HEK293 (cell line): ENCODE results near the gene CALHM3.

ENCODE experiments used
- GLIS2 ChIP-seq: fragments of 450-650 bp; formaldehyde crosslinking; IDR thresholded peaks from 2 replicates; pipeline ENCODE4 v1.5.1; 2016; ENCODE audit warnings: missing biosample characterization, missing genetic modification characterization
- IKZF3 ChIP-seq: fragments of 450-650 bp; IDR thresholded peaks from 2 replicates; pipeline ENCODE4 v1.5.0; 2018; ENCODE audit warnings: missing biosample characterization, mild to moderate bottlenecking, missing genetic modification characterization, moderate library complexity
- KLF16 ChIP-seq: fragments of 450-650 bp; formaldehyde crosslinking; IDR thresholded peaks from 2 replicates; pipeline ENCODE4 v1.5.1; 2017; ENCODE audit warnings: missing biosample characterization, missing genetic modification characterization
- KLF7 ChIP-seq: fragments of 450-650 bp; formaldehyde crosslinking; IDR thresholded peaks from 2 replicates; pipeline ENCODE4 v1.5.1; 2016; ENCODE audit warnings: missing biosample characterization, missing genetic modification characterization, borderline replicate concordance
- MZF1 ChIP-seq: fragments of 450-650 bp; formaldehyde crosslinking; IDR thresholded peaks from 2 replicates; pipeline ENCODE4 v1.5.1; 2017; ENCODE audit warnings: missing biosample characterization, missing genetic modification characterization, borderline replicate concordance
- SP7 ChIP-seq: fragments of 450-650 bp; formaldehyde crosslinking; IDR thresholded peaks from 2 replicates; pipeline ENCODE4 v1.5.1; 2016; ENCODE audit warnings: missing biosample characterization, missing genetic modification characterization
- ZBTB1 ChIP-seq: fragments of 450-650 bp; formaldehyde crosslinking; IDR thresholded peaks from 2 replicates; pipeline ENCODE4 v1.5.1; 2016; ENCODE audit warnings: missing biosample characterization, missing genetic modification characterization
- ZNF10 ChIP-seq: fragments of 450-650 bp; formaldehyde crosslinking; IDR thresholded peaks from 2 replicates; pipeline ENCODE4 v1.5.1; 2017; ENCODE audit warnings: missing biosample characterization, missing genetic modification characterization
- ZNF140 ChIP-seq: fragments of 450-650 bp; formaldehyde crosslinking; IDR thresholded peaks from 2 replicates; pipeline ENCODE4 v1.5.1; 2016; ENCODE audit warnings: missing biosample characterization, missing genetic modification characterization
- ZNF148 ChIP-seq: fragments of 450-650 bp; formaldehyde crosslinking; IDR thresholded peaks from 2 replicates; pipeline ENCODE4 v1.5.0; 2017; ENCODE audit warnings: missing biosample characterization, missing genetic modification characterization, borderline replicate concordance
- ZNF239 ChIP-seq: fragments of 450-650 bp; formaldehyde crosslinking; IDR thresholded peaks from 2 replicates; pipeline ENCODE4 v1.5.1; 2016; ENCODE audit warnings: missing biosample characterization, missing genetic modification characterization
- ZNF24 ChIP-seq: fragments of 450-650 bp; formaldehyde crosslinking; IDR thresholded peaks from 2 replicates; pipeline ENCODE4 v1.5.1; 2016; ENCODE audit warnings: missing biosample characterization, missing genetic modification characterization
- ZNF292 ChIP-seq: fragments of 450-650 bp; formaldehyde crosslinking; IDR thresholded peaks from 2 replicates; pipeline ENCODE4 v1.5.1; 2016; ENCODE audit warnings: low read depth, missing biosample characterization, missing genetic modification characterization, borderline replicate concordance
- ZNF302 ChIP-seq: fragments of 450-650 bp; formaldehyde crosslinking; IDR thresholded peaks from 2 replicates; pipeline ENCODE4 v1.5.1; 2016; ENCODE audit warnings: missing biosample characterization, missing genetic modification characterization, low read depth
- ZNF394 ChIP-seq: fragments of 450-650 bp; formaldehyde crosslinking; IDR thresholded peaks from 2 replicates; pipeline ENCODE4 v1.5.1; 2016; ENCODE audit warnings: missing biosample characterization, missing genetic modification characterization, mild to moderate bottlenecking, moderate library complexity, borderline replicate concordance
- ZNF48 ChIP-seq: fragments of 450-650 bp; formaldehyde crosslinking; IDR thresholded peaks from 2 replicates; pipeline ENCODE4 v1.5.1; 2016; ENCODE audit warnings: missing biosample characterization, missing genetic modification characterization
- ZNF677 ChIP-seq: fragments of 450-650 bp; IDR thresholded peaks from 2 replicates; pipeline ENCODE4 v1.5.0; 2018; ENCODE audit warnings: missing biosample characterization, mild to moderate bottlenecking, missing genetic modification characterization, moderate library complexity
- ZNF692 ChIP-seq: fragments of 450-650 bp; formaldehyde crosslinking; IDR thresholded peaks from 2 replicates; pipeline ENCODE4 v1.5.1; 2016; ENCODE audit warnings: missing biosample characterization, missing genetic modification characterization
- ZNF701 ChIP-seq: fragments of 450-650 bp; formaldehyde crosslinking; IDR thresholded peaks from 2 replicates; pipeline ENCODE4 v1.5.1; 2016; ENCODE audit warnings: missing biosample characterization, missing genetic modification characterization
- ZNF747 ChIP-seq: fragments of 450-650 bp; formaldehyde crosslinking; IDR thresholded peaks from 2 replicates; pipeline ENCODE4 v1.5.1; 2016; ENCODE audit warnings: missing biosample characterization, missing genetic modification characterization
- TF ChIP-seq, protein P1 (sequence below): fragments of 450-650 bp; formaldehyde crosslinking; IDR thresholded peaks from 2 replicates; pipeline ENCODE4 v1.5.1; 2017; ENCODE audit warnings: missing biosample characterization, missing genetic modification characterization
- TF ChIP-seq, protein P2 (sequence below): fragments of 450-650 bp; formaldehyde crosslinking; IDR thresholded peaks from 2 replicates; pipeline ENCODE4 v1.5.1; 2016; ENCODE audit warnings: missing biosample characterization, missing genetic modification characterization
- TF ChIP-seq, protein P3 (sequence below): fragments of 450-650 bp; formaldehyde crosslinking; IDR thresholded peaks from 2 replicates; pipeline ENCODE4 v1.5.1; 2016; ENCODE audit warnings: missing biosample characterization, missing genetic modification characterization
- TF ChIP-seq, protein P4 (sequence below): fragments of 450-650 bp; IDR thresholded peaks from 2 replicates; pipeline ENCODE4 v1.5.1; 2018; ENCODE audit warnings: missing biosample characterization, mild to moderate bottlenecking, missing genetic modification characterization
- TF ChIP-seq, protein P5 (sequence below): fragments of 450-650 bp; formaldehyde crosslinking; IDR thresholded peaks from 2 replicates; pipeline ENCODE4 v1.5.1; 2016; ENCODE audit warnings: missing biosample characterization, missing genetic modification characterization
- TF ChIP-seq, protein P6 (sequence below): IDR thresholded peaks from 2 replicates; pipeline ENCODE4 v1.6.1; 2011; ENCODE audit warnings: mild to moderate bottlenecking, low read depth, low read length, borderline replicate concordance

CALHM3 gene

GRCh38 chr10:103451091-103451813, 27.8 kb downstream of the CALHM3 start (continued):
- TF ChIP-seq ZNF148 (tag by site-specific recombination), result no peak
- TF ChIP-seq IKZF3 (tag by site-specific recombination), result 0 out of 2 replicates have a peak, but pooled peaks have one; percentile 36
- TF ChIP-seq ZNF677 (tag by site-specific recombination), result no peak
- TF ChIP-seq ZNF292 (tag by site-specific recombination), result no peak
- no peak for TF ChIP-seq SP7 (tag by site-specific recombination)
- TF ChIP-seq, protein P1, sequence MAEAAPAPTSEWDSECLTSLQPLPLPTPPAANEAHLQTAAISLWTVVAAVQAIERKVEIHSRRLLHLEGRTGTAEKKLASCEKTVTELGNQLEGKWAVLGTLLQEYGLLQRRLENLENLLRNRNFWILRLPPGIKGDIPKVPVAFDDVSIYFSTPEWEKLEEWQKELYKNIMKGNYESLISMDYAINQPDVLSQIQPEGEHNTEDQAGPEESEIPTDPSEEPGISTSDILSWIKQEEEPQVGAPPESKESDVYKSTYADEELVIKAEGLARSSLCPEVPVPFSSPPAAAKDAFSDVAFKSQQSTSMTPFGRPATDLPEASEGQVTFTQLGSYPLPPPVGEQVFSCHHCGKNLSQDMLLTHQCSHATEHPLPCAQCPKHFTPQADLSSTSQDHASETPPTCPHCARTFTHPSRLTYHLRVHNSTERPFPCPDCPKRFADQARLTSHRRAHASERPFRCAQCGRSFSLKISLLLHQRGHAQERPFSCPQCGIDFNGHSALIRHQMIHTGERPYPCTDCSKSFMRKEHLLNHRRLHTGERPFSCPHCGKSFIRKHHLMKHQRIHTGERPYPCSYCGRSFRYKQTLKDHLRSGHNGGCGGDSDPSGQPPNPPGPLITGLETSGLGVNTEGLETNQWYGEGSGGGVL (tag by site-specific recombination), result peak; percentile 27; the same call in 1 of the 2 replicates
- TF ChIP-seq KLF7 (tag by site-specific recombination), result no peak
- TF ChIP-seq ZNF140 (tag by site-specific recombination), result no peak
- TF ChIP-seq KLF16, result no peak
- TF ChIP-seq ZNF747 (tag by site-specific recombination), result no peak
- TF ChIP-seq ZNF239 (tag by site-specific recombination), result no peak
- no peak for TF ChIP-seq ZNF692 (tag by site-specific recombination)
- TF ChIP-seq, protein P2, sequence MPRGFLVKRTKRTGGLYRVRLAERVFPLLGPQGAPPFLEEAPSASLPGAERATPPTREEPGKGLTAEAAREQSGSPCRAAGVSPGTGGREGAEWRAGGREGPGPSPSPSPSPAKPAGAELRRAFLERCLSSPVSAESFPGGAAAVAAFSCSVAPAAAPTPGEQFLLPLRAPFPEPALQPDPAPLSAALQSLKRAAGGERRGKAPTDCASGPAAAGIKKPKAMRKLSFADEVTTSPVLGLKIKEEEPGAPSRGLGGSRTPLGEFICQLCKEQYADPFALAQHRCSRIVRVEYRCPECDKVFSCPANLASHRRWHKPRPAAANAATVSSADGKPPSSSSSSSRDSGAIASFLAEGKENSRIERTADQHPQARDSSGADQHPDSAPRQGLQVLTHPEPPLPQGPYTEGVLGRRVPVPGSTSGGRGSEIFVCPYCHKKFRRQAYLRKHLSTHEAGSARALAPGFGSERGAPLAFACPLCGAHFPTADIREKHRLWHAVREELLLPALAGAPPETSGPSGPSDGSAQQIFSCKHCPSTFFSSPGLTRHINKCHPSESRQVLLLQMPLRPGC, result no peak
- no peak for TF ChIP-seq ZNF24 (tag by site-specific recombination)
- no peak for TF ChIP-seq ZNF48 (tag by site-specific recombination)
- TF ChIP-seq, protein P3, sequence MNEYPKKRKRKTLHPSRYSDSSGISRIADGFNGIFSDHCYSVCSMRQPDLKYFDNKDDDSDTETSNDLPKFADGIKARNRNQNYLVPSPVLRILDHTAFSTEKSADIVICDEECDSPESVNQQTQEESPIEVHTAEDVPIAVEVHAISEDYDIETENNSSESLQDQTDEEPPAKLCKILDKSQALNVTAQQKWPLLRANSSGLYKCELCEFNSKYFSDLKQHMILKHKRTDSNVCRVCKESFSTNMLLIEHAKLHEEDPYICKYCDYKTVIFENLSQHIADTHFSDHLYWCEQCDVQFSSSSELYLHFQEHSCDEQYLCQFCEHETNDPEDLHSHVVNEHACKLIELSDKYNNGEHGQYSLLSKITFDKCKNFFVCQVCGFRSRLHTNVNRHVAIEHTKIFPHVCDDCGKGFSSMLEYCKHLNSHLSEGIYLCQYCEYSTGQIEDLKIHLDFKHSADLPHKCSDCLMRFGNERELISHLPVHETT (tag by site-specific recombination), result no peak
- no peak for TF ChIP-seq ZNF302 (tag by site-specific recombination)
- no peak for TF ChIP-seq ZNF701
- TF ChIP-seq ZBTB1 (tag by site-specific recombination), result no peak
- TF ChIP-seq, protein P4, sequence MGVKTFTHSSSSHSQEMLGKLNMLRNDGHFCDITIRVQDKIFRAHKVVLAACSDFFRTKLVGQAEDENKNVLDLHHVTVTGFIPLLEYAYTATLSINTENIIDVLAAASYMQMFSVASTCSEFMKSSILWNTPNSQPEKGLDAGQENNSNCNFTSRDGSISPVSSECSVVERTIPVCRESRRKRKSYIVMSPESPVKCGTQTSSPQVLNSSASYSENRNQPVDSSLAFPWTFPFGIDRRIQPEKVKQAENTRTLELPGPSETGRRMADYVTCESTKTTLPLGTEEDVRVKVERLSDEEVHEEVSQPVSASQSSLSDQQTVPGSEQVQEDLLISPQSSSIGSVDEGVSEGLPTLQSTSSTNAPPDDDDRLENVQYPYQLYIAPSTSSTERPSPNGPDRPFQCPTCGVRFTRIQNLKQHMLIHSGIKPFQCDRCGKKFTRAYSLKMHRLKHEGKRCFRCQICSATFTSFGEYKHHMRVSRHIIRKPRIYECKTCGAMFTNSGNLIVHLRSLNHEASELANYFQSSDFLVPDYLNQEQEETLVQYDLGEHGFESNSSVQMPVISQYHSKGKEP (tag by site-specific recombination), result no peak
- TF ChIP-seq MZF1 (tag by site-specific recombination), result no peak
- TF ChIP-seq, protein P5, sequence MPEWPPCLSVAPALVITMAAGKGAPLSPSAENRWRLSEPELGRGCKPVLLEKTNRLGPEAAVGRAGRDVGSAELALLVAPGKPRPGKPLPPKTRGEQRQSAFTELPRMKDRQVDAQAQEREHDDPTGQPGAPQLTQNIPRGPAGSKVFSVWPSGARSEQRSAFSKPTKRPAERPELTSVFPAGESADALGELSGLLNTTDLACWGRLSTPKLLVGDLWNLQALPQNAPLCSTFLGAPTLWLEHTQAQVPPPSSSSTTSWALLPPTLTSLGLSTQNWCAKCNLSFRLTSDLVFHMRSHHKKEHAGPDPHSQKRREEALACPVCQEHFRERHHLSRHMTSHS (tag by site-specific recombination), result no peak
- TF ChIP-seq, protein P6, sequence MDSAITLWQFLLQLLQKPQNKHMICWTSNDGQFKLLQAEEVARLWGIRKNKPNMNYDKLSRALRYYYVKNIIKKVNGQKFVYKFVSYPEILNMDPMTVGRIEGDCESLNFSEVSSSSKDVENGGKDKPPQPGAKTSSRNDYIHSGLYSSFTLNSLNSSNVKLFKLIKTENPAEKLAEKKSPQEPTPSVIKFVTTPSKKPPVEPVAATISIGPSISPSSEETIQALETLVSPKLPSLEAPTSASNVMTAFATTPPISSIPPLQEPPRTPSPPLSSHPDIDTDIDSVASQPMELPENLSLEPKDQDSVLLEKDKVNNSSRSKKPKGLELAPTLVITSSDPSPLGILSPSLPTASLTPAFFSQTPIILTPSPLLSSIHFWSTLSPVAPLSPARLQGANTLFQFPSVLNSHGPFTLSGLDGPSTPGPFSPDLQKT, result no peak
- no peak for TF ChIP-seq ZNF10 (tag by site-specific recombination)
- TF ChIP-seq ZNF394 (tag by site-specific recombination), result peak; percentile 69; the same call in 1 of the 2 replicates
- peak; percentile 23; the same call in 1 of the 2 replicates for TF ChIP-seq GLIS2 (tag by site-specific recombination)
